Measurements from ENCODE around the gene HOXA9.

The HOXA9 gene

GRCh38 chr7:27124096-27124901 is 41.0 kb downstream of the HOXA9 start:
- ATAC-seq, result no peak; the same call in 2 of the 3 replicates

GRCh38 chr7:27123477-27124053 is 41.8 kb downstream of the HOXA9 start:
- no peak for ATAC-seq
- TF ChIP-seq ZNF70 (CRISPR knock-in tag; IDR thresholded peaks at IDR 0.05), result no peak
- TF ChIP-seq GLIS3 (CRISPR knock-in tag; IDR thresholded peaks at IDR 0.05), result no peak
- TF ChIP-seq, protein P1, sequence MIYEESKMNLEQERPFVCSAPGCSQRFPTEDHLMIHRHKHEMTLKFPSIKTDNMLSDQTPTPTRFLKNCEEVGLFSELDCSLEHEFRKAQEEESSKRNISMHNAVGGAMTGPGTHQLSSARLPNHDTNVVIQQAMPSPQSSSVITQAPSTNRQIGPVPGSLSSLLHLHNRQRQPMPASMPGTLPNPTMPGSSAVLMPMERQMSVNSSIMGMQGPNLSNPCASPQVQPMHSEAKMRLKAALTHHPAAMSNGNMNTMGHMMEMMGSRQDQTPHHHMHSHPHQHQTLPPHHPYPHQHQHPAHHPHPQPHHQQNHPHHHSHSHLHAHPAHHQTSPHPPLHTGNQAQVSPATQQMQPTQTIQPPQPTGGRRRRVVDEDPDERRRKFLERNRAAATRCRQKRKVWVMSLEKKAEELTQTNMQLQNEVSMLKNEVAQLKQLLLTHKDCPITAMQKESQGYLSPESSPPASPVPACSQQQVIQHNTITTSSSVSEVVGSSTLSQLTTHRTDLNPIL (CRISPR knock-in tag; IDR thresholded peaks at IDR 0.05; ENCODE audit: low read depth), result no peak
- TF ChIP-seq OSR1 (CRISPR knock-in tag; IDR thresholded peaks at IDR 0.05), result no peak
- no peak for TF ChIP-seq BACH2 (CRISPR knock-in tag; IDR thresholded peaks at IDR 0.05; ENCODE audit: borderline replicate concordance)
- TF ChIP-seq ISL1 (CRISPR knock-in tag; IDR thresholded peaks at IDR 0.05), result no peak
- TF ChIP-seq TCF4 (CRISPR knock-in tag; IDR thresholded peaks at IDR 0.05; ENCODE audit: borderline replicate concordance), result no peak
- no peak for TF ChIP-seq RARB (CRISPR knock-in tag; IDR thresholded peaks at IDR 0.05)
- no peak for TF ChIP-seq CSDC2 (CRISPR knock-in tag; IDR thresholded peaks at IDR 0.05)
- TF ChIP-seq, protein P2, sequence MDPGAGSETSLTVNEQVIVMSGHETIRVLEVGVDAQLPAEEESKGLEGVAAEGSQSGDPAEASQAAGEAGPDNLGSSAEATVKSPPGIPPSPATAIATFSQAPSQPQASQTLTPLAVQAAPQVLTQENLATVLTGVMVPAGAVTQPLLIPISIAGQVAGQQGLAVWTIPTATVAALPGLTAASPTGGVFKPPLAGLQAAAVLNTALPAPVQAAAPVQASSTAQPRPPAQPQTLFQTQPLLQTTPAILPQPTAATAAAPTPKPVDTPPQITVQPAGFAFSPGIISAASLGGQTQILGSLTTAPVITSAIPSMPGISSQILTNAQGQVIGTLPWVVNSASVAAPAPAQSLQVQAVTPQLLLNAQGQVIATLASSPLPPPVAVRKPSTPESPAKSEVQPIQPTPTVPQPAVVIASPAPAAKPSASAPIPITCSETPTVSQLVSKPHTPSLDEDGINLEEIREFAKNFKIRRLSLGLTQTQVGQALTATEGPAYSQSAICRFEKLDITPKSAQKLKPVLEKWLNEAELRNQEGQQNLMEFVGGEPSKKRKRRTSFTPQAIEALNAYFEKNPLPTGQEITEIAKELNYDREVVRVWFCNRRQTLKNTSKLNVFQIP (CRISPR knock-in tag; IDR thresholded peaks at IDR 0.05; ENCODE audit: borderline replicate concordance, low read depth), result no peak
- TF ChIP-seq ZNF8 (CRISPR knock-in tag; IDR thresholded peaks at IDR 0.05), result no peak
- TF ChIP-seq, protein P3, sequence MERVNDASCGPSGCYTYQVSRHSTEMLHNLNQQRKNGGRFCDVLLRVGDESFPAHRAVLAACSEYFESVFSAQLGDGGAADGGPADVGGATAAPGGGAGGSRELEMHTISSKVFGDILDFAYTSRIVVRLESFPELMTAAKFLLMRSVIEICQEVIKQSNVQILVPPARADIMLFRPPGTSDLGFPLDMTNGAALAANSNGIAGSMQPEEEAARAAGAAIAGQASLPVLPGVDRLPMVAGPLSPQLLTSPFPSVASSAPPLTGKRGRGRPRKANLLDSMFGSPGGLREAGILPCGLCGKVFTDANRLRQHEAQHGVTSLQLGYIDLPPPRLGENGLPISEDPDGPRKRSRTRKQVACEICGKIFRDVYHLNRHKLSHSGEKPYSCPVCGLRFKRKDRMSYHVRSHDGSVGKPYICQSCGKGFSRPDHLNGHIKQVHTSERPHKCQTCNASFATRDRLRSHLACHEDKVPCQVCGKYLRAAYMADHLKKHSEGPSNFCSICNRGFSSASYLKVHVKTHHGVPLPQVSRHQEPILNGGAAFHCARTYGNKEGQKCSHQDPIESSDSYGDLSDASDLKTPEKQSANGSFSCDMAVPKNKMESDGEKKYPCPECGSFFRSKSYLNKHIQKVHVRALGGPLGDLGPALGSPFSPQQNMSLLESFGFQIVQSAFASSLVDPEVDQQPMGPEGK (CRISPR knock-in tag; IDR thresholded peaks at IDR 0.05; ENCODE audit: borderline replicate concordance), result no peak
- no peak for TF ChIP-seq CSRNP3 (CRISPR knock-in tag; IDR thresholded peaks at IDR 0.05)
- no peak for TF ChIP-seq ZC3H10 (CRISPR knock-in tag; IDR thresholded peaks at IDR 0.05)
- TF ChIP-seq ZNF565 (CRISPR knock-in tag; conservative IDR thresholded peaks at IDR 0.05; ENCODE audit: low read depth), result no peak
- TF ChIP-seq ZFP30 (CRISPR knock-in tag; IDR thresholded peaks at IDR 0.05), result no peak
- no peak for TF ChIP-seq SNAI2 (CRISPR knock-in tag; IDR thresholded peaks at IDR 0.05)
- TF ChIP-seq, protein P4, sequence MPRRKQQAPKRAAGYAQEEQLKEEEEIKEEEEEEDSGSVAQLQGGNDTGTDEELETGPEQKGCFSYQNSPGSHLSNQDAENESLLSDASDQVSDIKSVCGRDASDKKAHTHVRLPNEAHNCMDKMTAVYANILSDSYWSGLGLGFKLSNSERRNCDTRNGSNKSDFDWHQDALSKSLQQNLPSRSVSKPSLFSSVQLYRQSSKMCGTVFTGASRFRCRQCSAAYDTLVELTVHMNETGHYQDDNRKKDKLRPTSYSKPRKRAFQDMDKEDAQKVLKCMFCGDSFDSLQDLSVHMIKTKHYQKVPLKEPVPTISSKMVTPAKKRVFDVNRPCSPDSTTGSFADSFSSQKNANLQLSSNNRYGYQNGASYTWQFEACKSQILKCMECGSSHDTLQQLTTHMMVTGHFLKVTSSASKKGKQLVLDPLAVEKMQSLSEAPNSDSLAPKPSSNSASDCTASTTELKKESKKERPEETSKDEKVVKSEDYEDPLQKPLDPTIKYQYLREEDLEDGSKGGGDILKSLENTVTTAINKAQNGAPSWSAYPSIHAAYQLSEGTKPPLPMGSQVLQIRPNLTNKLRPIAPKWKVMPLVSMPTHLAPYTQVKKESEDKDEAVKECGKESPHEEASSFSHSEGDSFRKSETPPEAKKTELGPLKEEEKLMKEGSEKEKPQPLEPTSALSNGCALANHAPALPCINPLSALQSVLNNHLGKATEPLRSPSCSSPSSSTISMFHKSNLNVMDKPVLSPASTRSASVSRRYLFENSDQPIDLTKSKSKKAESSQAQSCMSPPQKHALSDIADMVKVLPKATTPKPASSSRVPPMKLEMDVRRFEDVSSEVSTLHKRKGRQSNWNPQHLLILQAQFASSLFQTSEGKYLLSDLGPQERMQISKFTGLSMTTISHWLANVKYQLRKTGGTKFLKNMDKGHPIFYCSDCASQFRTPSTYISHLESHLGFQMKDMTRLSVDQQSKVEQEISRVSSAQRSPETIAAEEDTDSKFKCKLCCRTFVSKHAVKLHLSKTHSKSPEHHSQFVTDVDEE (CRISPR knock-in tag; IDR thresholded peaks at IDR 0.05), result no peak
- TF ChIP-seq ARNTL (CRISPR knock-in tag; IDR thresholded peaks at IDR 0.05; ENCODE audit: borderline replicate concordance, low read depth), result no peak
- TF ChIP-seq TOX (CRISPR knock-in tag; IDR thresholded peaks at IDR 0.05; ENCODE audit: borderline replicate concordance), result no peak

More at GRCh38 chr7:27124096-27124901, 41.0 kb downstream of the HOXA9 start:
- TF ChIP-seq ZNF70 (CRISPR knock-in tag; IDR thresholded peaks at IDR 0.05) (no peak), ZFP30 (CRISPR knock-in tag; IDR thresholded peaks at IDR 0.05) (no peak), ESRRG (CRISPR knock-in tag; IDR thresholded peaks at IDR 0.05) (no peak), ZNF565 (CRISPR knock-in tag; conservative IDR thresholded peaks at IDR 0.05; ENCODE audit: low read depth) (no peak), OSR1 (CRISPR knock-in tag; IDR thresholded peaks at IDR 0.05) (no peak), ZNF8 (CRISPR knock-in tag; IDR thresholded peaks at IDR 0.05) (no peak), ZC3H10 (CRISPR knock-in tag; IDR thresholded peaks at IDR 0.05) (no peak), RARB (CRISPR knock-in tag; IDR thresholded peaks at IDR 0.05) (no peak)
- TF ChIP-seq, protein P4 (CRISPR knock-in tag; IDR thresholded peaks at IDR 0.05), result no peak
